HepG2 (cell line): Measurements from ENCODE around the gene DCAKD.

Experiments used
- CTCF ChIP-seq: sonication (generic); formaldehyde crosslinking; IDR thresholded peaks from 2 replicates; pipeline ENCODE4 v1.5.0; 2020; ENCODE audit warnings: mild to moderate bottlenecking, missing genetic modification reagents, moderate library complexity
- ZNF746 ChIP-seq: sonication (generic); formaldehyde crosslinking; IDR thresholded peaks from 2 replicates; pipeline ENCODE4 v1.8.0; 2022; ENCODE audit warnings: mild to moderate bottlenecking, missing genetic modification reagents

- TF ChIP-seq CTCF = no peak
- TF ChIP-seq ZNF746 (CRISPR knock-in tag) = no peak
Measured at GRCh38 chr17:45086391-45086790, 35.0 kb upstream of the DCAKD start.
